Peyer's patch (tissue), 4 donors: Measurements from ENCODE around the gene CDK5RAP3. TPM values are rescaled to one million over a fixed set of nuclear protein-coding genes. Genes with fewer than 3 reads are reported as not detected.

Source experiments
- DNase-seq, 3 donors: peaks; one replicate each; pipeline ENCODE4 v3.0.0-alpha.2; 2017 to 2019
- H3K27ac ChIP-seq, 4 donors: fragments of 200-600 bp; sonication (generic); one replicate each; pipeline ENCODE4 v1.5.1; 2016 to 2019
- H3K27me3 ChIP-seq, 2 donors: fragments of 200-600 bp; sonication (generic); one replicate each; pipeline ENCODE4 v1.5.1; 2019
- H3K36me3 ChIP-seq, 3 donors: fragments of 200-600 bp; sonication (generic); one replicate each; pipeline ENCODE4 v1.5.1; 2016 to 2019
- H3K4me1 ChIP-seq, 4 donors: fragments of 200-600 bp; sonication (generic); one replicate each; pipeline ENCODE4 v1.5.1; 2016 to 2019
- H3K4me3 ChIP-seq, 4 donors: fragments of 200-600 bp; sonication (generic); 1 replicate in 3 of 4; 2 replicates in 1 of 4; pipeline ENCODE4 v1.5.1; 2016 to 2019; ENCODE audit warnings: mild to moderate bottlenecking in 1 of 4
- H3K9me3 ChIP-seq, 4 donors: fragments of 200-600 bp; sonication (generic); one replicate each; pipeline ENCODE4 v1.5.1; 2016 to 2019; ENCODE audit warnings: mild to moderate bottlenecking in 1 of 4
- CTCF ChIP-seq, 6 experiments: fragments of 450-650 bp in 4 of 6; fragments of 200-600 bp in 2 of 6; sonication (generic) in 1 of 6; IDR thresholded peaks; one replicate each; pipeline ENCODE4 v1.5.1; 2017 to 2019; ENCODE audit warnings: antibody characterized with exemption in 6 of 6, mild to moderate bottlenecking in 3 of 6, moderate library complexity in 1 of 6
- POLR2A ChIP-seq, 2 donors: fragments of 450-650 bp; IDR thresholded peaks; one replicate each; pipeline ENCODE4 v1.5.1; 2017; ENCODE audit warnings: antibody characterized with exemption in 2 of 2, mild to moderate bottlenecking in 2 of 2, moderate library complexity in 2 of 2
- total RNA-seq, 4 donors: library from RNA; depleted of rRNA; stranded (reverse); fragments of >200 nt; gene quantifications; one replicate each; pipeline ENCODE4 v1.1.0, GENCODE V29; 2016

The CDK5RAP3 gene
- total RNA-seq, 4 donors from 2014 or later: 198 to 1,062 (median 553) TPM

DNA sequence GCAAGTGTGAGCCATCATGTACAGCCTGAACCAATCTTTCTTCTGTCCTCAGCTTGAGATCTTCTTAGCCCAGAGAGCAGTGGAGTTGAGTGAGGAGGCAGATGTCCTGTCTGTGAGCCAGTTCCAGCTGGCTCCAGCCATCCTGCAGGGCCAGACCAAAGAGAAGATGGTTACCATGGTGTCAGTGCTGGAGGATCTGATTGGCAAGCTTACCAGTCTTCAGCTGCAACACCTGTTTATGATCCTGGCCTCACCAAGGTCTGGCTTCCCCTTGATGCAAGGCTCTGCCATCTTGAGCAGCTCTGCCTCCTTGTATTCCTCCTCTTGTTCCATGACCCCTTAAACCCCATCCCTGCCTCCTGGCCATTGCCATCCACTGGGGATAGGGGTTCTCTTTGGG lies 9.6 kb downstream of the CDK5RAP3 start:
- Histone ChIP-seq H3K9me3 (no peaks in the 10 kb centered on the region), H3K4me1 (no peaks in the 10 kb centered on the region), H3K27me3 (no peaks in the 10 kb centered on the region), H3K27ac (no peak overlapping the region), H3K36me3 (peaks cover 0 to 88% (median 0%) of the 10 kb centered on the region in 3 donors), H3K4me3 (no peak overlapping the region)
- no peak for DNase-seq
- TF ChIP-seq POLR2A (IDR thresholded peaks at IDR 0.05) (no peak), CTCF (IDR thresholded peaks at IDR 0.05) (no peak)

- Histone ChIP-seq H3K4me3 (no peak overlapping the region), H3K27ac (no peak overlapping the region), H3K36me3 (peaks cover 0 to 79% (median 0%) of the 10 kb centered on the region in 3 donors), H3K27me3 (no peaks in the 10 kb centered on the region), H3K9me3 (no peaks in the 10 kb centered on the region), H3K4me1 (no peaks in the 10 kb centered on the region)
- no peak for TF ChIP-seq CTCF (IDR thresholded peaks at IDR 0.05)
- TF ChIP-seq POLR2A (IDR thresholded peaks at IDR 0.05): no peak
- no peak for DNase-seq
These were observed 10.5 kb downstream of the CDK5RAP3 start for GRCh38 chr17:47981462-47981861.

DNA sequence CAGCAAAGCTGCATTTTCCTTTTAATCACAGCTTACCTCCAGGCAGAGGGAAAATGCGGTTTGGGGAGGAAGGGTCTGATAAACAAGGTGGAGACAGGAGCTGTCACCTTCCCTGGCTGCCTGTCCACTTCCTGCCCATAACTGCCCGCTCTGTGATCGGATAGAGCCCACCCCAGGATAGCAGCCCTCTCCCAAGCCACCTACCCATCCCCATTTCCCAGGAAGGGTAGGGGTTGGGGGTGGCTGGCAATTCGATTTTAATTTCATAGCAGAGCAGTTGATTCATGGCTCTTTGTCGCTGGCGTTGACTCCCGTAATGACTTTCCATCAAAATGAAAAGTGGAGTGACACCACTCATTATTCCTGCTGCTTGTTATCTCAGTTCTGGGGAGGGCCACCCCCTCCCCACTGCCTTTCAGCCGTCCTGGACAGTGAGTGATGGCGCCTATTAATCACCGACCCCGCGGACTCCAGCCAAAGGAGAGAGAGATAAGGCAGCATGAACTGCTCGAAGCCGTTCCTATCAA lies 11.2 kb downstream of the CDK5RAP3 start:
- TF ChIP-seq CTCF (IDR thresholded peaks at IDR 0.05): no peak
- TF ChIP-seq POLR2A (IDR thresholded peaks at IDR 0.05): no peak
- Histone ChIP-seq H3K27ac (no peak overlapping the region), H3K36me3 (peaks cover 0 to 72% (median 0%) of the 10 kb centered on the region in 3 donors), H3K4me3 (no peak overlapping the region), H3K9me3 (no peaks in the 10 kb centered on the region), H3K27me3 (no peaks in the 10 kb centered on the region), H3K4me1 (no peaks in the 10 kb centered on the region)
- no peak for DNase-seq

DNA sequence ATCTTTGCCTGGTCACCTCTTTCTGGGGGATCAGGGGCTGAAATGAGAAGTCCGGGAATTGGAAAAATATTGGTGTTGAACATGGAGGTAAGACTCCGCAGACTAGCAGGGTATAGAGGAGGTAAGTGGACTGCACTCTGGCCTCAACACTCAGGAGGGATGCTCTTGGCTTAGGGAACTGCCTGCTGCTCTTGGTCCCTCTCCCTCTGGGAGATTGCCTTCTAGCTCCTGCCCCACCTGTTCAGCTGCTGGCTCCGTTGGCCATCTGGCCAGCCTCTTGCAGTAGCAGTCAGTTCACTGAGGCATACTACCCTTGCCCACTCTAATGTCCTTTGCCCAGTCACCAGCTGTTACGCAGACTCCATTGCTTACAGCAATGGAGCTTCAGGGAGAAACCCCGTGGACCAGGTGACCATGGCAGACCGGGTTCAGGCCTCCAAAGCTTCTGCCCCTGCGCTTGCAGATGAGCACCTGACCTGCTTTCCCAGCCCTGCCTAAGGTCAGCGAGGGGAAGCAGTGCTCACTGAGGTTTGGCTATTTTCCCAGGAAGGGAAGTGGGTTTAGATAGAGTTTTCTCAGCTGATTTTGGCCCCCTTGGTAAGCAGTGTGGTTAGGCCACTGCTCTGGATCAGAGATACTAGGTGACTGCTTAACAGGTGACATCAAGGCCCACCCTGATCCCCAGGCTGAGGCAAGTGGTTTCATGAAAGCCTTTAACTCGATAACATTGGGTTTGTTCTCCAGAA lies 11.9 kb downstream of the CDK5RAP3 start:
- TF ChIP-seq CTCF (IDR thresholded peaks at IDR 0.05) (no peak), POLR2A (IDR thresholded peaks at IDR 0.05) (no peak)
- Histone ChIP-seq H3K9me3 (no peaks in the 10 kb centered on the region), H3K27me3 (no peaks in the 10 kb centered on the region), H3K4me1 (no peaks in the 10 kb centered on the region), H3K4me3 (no peak overlapping the region), H3K27ac (no peak overlapping the region), H3K36me3 (peaks cover 0 to 65% (median 0%) of the 10 kb centered on the region in 3 donors)
- DNase-seq: no peak

DNA sequence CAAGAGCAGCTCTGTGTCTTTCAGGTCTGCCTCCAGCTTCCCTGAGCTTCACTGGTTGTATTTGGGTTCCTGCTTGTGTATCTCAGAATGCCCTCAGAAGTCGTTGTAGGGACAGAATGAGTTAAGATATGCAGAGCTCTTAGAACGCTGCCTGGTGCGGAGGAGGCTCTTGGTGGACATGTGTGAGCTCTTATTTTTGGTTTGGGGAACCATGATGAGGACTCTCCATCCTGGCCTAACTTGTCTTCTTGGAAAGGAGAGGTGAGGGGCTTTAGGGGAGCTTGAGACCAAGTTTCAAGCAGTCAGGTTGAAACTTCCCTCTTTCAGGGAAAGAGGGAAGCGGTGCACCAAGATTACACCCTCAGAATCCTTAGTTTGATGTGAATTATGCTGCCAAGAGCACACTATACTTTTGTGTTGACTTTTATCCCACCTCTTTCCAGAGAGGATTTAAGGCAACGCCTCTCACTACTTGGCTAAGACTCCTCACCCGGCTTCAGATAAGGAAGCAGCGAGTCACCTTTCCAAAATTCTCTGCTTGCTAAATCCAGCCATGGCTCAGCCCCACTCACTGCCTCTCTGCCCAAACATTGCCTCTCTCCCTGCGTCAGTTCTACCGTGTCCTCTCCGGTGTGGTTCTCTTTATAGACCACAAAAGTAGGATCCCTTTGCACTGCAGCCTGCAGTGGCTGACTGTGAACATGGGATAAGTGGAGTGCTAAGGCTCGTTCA lies 12.7 kb downstream of the CDK5RAP3 start:
- TF ChIP-seq POLR2A (IDR thresholded peaks at IDR 0.05) (no peak), CTCF (IDR thresholded peaks at IDR 0.05) (no peak)
- no peak for DNase-seq
- H3K9me3 ChIP-seq: no peaks in the 10 kb centered on the region
- H3K36me3 ChIP-seq: peaks cover 0 to 57% (median 0%) of the 10 kb centered on the region in 3 donors
- H3K4me3 ChIP-seq: no peak overlapping the region
- no peaks in the 10 kb centered on the region for H3K27me3 ChIP-seq
- H3K4me1 ChIP-seq: no peaks in the 10 kb centered on the region
- H3K27ac ChIP-seq: no peak overlapping the region
